GM18861 (cell line): Measurements from ENCODE around the gene UBASH3B.
A peak's percentile ranks its signal among the peaks of the same experiment; 100 is the strongest.

ENCODE experiments used
- ATAC-seq: cut with Tn5 transposase; IDR thresholded peaks from one replicate; pipeline ENCODE4 v1.9.1; 2021; ENCODE audit not compliant: unreplicated experiment

The UBASH3B gene

DNA sequence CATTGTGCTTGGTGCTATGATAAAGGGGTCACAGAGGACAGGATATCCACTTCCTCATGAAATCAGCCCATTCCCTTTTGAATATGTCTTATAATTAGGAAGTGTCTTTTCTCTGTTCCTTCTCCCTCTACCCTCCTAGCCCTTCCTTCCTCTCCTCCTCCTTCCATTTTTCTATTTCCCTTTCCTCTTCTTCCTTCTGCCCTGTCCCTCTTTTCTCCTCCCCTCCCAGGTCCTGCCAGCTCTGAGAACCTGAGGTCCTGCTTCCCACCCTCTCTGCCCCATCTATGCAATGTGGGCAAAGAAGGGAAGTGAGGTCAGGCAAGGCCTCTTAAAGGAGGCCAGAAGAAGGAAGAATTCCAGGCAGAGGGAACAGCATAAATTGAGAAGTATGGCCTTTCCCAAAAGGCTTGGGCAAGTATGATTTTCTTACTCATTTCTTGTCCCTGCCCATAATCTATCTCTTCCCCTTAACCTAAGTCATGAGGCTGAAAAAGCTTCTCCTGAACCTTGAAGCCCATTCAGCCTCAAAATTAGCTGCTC lies 7.7 kb upstream of the UBASH3B start:
- no peak for ATAC-seq

DNA sequence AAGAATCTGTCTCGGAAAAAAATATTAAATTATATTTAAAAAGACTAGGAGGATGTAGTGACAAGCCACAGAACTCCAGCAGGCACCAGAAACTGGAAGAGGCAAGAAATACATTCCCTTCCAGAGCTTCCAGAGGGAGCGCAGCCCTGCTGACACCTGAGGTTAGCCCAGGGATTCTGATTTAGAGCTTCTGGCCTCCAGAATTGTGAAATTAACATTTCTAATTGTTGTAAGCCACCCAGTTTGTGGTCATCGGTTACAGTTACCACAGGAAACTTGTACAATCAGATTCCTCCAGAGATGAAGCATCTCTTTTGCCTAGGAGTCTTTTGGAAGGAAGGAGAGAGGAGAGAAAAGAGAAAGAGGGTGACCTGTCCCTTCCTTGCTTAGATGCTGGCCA lies 6.4 kb upstream of the UBASH3B start:
- no peak for ATAC-seq

DNA sequence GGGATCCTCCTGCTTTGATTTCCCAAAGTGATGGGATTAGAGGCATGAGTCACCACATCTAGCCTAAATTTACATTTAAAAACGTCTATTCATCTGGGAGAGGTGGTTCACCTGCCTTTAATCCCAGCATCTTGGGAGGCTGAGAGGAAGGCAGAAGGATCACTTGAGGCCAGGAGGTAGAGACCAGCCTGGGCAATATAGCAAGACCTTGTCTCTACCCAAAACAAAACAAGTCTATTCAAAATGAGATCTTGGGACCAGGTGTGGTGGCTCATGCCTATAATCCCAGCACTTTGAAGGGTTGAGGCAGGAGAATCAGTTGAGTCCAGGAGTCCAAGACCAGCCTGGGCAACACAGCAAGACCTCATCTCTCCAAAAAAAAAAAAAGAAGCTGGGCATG lies 4.9 kb upstream of the UBASH3B start:
- ATAC-seq: no peak

DNA sequence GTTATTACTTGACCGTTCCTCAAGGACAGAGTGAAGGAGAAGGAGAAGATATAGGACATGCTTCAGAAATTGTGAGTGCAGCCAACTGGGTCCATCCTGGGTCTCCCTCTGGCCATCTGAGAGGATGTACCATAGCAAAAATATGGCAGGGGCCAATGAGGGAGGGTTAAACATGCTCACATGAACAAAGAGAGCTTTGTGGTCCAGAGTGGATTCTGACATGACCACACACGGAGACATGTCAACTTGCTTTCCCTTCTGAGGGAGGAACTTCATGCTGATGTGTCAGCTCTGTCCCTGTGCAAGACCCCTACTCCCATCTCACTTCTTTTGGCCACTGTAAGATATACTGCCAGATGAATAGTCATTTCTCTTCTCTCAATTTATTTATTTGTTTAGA lies 3.0 kb upstream of the UBASH3B start:
- no peak for ATAC-seq

DNA sequence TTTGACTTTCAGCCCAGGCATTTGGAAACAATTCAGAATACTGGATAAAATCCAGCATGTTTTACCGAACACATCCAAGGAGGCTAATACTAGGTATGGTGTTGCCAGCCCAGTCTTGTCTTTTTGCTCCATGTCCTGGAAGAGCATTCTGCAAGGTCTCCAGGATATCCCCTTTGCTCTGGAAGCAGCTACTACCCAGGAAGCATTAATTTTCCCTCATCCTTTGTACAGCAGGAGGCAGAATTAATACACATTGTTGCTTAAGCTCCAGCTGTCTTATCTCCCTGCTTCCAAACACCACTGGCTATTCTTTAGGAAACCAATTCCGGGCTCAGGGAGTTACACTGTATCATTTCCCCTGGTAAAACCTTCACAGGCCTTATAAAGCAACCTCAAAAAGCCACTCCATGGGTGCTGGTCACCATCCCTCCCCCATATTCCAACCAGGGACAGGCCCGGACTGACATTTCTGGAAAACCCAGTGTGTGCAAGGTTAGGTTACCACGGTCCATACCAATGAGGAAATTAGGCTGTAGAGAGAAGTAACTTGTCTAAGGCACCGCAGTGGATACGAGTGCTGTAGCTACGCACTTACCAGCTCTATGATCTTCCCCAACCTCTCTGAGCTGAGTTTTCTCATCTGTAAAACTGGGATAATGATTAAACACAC lies 1.5 kb upstream of the UBASH3B start:
- no peak for ATAC-seq

DNA sequence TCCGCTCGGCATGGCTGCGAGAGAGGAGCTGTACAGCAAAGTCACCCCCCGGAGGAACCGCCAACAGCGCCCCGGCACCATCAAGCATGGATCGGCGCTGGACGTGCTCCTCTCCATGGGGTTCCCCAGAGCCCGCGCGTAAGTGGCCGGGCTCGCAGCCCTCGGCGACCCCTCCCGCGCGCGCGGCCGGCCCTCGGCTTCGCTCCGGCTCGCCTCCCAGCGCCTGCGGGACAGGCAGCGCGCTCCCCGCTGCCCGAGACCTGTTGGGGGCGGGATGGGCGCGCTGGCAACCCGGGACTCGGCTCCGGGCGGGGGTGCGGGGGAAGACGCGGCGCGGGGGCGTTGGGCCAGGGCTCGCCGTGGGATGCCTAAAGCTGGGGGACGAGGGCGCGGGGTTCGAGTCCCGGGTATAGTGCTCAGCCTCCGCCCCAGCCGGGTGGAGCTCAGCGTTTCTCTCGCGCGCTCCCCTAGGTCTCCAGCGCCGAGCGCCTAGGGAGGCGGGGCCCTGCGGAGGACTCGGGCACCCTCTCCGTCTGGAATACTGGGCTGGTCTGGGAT lies 630 bp downstream of the UBASH3B start:
- peak; percentile 42 for ATAC-seq

DNA sequence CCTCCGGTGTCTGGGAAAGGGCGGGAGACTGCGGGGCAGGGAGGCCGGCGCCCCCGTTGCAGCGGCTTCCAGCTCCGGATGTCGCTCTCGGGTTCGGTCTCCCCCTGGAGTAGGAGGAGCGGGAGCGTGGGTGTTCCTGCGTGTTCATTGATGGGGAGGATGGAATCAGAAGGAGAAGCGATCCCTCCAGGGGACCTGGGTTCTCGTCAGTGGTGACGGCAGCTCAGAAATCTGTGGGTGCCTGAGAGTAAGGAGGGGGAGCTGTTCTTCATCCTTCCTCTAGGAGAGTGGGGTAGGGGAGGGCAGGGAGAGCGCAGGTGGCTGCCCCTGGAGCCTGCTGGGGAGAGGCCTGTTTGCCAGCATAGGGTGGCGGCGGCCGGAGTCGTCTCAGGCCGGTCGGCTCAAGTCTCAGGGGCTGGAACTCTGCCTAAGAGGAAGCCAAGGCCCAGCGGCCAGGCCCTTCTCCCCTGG lies 1.1 kb downstream of the UBASH3B start:
- ATAC-seq: no peak

DNA sequence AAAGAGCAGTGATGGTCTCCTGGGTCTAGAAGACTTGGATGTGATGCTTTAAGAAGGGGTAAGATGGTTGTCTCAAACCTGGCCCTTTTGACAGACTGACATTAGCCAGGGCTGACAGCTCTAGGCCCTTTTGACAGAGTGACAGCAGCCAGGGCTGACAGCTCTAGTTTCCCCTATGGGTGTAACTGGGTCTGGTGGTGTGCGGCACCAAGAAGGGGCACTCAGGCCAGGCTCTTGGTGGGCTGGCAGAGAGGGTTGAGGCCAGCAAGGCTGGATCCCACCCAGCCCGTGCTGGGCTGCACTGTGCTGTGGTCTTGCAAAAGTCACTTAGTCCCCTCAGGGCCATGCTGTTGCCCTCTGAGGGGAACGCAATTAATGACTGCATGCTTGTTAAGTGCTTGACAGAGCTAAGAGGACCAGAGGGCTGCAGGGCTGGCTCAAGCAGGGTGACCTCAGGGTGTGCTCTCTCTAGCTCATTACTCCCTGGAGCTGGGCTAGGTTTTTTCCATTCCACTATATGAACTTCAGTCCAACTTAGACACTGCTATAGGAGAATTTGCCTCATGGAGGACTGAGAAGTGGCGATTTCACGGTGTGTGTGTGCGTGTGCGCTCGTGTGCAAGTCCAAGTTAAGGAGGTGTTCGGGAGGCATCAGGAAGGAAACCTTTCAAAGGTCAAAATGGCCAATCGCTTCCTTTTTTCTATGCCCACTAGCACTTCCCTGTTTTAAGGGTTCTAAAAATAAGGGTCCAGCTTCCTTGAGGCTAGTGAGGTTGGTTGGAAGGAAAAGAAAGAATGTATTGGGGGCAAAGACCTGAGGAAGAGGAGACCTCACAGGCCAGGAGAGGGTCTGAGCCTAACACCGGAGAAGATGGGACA lies 4.4 kb downstream of the UBASH3B start:
- ATAC-seq: no peak

DNA sequence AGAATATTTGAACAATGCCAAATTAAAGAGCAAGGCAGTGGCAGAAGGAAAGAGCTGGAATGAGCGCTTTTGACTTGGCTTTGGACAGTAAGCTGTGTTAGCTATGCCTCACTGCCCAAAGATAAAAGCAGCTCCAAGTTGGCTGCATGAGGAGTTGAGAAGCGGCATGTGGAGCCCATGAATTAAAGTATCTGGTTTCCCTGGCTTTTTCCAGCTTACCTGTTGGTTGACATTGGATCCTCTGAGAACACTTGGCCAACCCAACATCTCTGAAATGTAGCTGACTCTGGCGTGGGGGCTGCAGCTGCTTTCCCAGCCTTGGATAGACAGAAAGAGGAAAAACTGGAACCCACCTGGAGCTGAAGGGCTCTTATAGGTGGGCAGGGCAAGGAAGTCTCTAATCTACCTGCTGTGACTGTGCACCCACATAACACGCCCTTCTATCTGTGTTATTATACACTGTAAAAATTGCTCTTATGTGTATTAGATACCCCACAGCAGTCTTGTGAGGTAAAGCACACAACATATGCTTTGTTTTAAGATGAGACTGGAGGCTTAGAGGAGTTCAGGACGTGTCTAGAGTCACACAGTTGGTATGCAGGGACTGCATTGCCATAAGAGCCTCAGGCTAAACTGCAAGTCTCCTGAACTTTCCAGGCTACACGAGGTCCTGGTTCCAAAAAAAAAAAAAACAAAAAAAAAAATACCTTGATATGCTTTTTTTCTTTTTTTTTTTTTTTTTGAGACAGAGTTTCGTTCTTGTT lies 5.8 kb downstream of the UBASH3B start:
- no peak for ATAC-seq

DNA sequence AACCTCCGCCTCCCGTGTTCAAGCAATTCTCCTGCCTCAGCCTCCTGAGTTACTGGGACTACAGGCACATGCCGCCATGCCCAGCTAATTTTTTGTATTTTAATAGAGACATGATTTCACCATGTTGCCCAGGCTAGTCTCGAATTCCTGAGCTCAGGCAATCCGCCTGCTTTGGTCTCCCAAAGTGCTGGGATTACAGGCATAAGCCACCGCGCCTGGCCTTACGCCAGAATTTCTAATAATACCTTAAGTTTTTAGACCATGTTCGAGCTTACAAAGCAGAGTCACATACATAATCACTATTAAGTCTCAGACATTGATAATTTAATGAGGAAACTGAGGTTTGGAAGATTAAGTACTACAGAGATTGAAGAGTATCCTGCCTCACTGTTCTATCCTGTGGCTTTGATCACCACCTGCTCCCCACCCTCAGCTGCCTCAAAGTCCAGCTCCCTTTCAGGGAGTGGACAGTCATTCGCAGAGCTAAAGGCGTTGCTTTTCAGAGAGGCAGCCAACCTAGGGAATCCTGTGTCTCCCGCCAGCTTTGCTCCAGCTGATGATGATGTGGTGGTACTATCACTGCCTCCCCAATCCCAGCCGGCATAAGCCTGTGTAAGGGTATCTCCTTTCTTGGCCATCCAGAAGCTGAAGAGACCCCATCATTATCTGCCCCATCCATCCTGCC lies 7.7 kb downstream of the UBASH3B start:
- ATAC-seq: no peak

DNA sequence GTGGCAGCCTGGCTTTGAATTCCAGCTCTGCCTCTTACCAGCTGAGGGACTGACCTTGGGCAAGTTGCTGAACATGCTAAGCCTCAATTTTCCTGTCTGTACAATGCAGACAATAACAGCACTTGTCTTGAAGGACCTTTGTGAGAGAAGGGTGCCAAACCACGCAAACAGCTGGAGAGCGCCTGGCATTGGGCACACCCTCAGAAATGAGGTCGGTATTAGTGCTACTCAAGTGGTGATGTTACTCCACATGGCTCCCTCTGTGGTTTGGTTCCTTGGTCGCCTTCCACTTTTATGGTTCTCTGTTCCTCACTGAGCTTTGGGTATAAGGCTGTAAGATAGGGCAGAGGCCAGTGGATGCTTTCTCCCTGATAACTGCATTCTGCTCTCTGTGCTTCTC lies 8.2 kb downstream of the UBASH3B start:
- no peak for ATAC-seq

DNA sequence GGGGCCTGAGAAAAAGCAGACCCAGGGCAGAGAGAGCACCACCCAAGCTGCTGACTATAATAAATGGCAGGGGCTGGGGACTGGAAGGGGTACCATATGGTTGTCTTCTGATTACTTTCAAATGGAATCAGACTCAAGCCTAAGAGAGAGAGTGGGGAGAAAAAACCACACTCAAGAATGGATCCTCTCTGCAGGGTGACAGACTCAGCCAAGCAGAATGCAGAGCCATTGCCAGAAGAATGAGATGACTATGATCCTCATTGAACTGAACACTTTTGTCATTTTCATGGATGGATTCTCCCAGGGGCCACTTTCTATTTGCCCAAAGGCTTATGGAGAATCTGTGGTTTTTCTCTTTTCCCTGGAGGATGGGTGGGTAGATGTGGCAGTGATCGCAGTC lies 8.7 kb downstream of the UBASH3B start:
- no peak for ATAC-seq

DNA sequence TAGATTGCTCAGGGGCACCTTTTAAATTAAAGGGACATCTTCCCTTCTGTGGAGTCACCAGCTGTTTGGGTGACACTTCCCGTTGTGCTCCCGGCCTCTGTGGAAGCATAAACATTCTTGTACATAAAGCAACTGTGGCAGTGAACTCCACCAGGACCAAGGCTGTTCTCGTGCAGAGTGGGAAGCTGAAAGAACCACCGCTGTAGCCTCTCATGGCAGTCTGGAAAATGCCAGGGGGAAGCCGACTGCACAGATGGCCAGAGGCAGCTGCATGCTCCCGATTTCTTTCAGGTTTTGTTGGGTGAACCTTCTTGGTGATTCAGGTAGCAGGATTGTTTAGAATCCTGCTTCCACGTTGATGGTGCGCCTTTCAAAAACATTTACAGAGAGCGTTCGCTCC lies 10.3 kb downstream of the UBASH3B start:
- no peak for ATAC-seq

DNA sequence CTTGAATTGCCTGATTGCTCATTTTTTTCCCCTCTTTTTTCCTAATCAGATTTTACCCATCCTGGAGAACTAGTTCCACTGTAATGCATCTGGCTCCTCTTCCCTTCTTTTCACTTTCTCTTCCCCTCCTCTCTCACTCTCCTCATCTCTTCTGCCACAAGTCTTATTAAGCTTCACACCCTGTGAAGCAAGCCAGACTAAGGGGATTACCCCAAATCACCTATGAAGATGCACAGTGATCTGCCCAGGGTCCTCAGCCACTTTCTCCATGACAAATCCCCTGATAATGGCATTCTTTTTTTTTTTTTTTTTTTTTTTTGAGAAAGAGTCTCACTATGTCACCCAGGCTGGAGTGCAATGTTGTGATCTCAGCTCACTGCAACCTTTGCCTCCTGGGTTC lies 11.2 kb downstream of the UBASH3B start:
- ATAC-seq: no peak

DNA sequence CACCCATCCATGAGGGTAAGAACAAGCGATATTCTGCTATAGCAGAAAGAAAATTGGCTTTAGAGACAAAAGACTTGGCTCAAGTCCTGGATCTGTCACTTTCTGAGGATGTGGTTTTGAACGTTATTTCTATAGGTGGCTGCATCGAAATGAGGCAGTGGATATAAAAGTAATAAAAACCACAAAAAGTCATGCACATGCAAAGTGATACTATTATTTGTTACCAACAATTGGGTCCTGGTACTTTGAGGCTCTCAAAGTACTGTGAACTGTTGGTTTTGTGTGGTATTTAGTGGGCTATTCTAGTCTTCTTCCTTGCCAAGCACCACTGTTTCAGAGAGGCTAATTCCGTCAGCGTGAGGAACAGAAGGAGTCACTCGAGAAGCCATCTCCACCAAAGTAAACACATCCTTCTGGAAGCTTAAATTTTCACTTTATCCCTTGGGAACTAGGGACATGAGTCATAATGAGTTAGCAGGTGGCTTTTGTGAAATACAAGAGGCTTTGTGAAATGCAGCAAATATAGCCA lies 13.1 kb downstream of the UBASH3B start:
- no peak for ATAC-seq

DNA sequence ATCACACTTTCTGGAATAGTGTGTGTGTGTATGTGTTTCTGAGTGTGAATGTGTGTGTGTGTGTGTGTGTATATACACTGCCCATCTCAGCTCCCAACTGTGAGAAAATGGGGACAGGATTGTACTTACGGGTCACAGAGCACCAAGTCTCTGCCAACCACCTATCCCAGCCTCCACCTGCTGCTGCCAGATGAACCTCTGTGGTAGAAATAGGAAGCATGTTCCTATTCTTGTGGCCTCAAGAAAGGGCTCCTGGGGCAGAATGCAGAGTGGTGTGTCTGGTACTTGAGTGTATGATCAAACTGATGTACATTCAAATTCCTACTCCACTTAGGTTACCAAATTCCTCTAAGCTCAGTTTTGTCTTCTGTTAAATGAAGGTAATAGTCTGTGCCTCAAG lies 14.6 kb downstream of the UBASH3B start:
- no peak for ATAC-seq

DNA sequence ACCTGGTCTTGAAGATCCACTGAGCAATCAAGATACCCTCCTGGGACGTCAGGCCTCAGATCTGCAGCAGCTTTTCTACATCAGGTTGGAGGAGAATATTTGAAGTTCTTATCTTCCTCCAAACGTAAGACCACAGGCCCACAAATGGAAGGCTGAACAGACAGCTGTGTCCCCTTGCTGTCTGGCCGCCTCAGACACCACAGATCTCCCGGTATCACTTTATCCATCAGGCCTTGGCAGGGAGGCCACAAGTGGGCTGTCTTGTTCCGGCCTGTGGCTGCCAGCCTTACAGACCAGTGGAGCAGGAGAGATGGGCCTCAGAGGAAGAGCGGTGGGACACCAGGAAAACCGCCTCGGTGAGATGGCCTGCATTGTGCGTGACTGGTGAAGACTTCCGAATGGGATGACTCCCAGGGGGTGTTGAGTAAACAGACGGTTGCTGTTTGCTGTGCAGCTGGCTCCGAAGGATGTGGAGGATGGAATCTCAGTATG lies 15.9 kb downstream of the UBASH3B start:
- ATAC-seq: no peak

DNA sequence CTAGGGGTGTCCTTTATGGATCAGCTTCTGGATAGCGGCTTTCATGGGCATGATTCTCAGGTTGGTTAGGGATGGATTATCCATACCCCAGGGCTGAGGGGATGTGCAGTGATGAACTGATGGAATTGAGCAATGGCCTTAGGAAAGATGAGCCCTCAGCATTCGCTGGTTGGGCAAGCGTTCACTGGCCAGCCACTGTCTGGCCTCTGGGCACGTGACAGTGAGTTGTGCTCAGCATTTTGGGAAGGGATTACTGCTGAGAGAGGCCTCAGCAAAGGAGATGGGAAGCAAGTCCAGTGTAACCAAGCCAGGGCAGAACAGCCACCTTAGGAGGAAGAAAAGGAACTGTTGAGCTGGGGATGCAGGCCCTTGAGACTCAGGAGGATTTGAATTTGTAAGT lies 17.4 kb downstream of the UBASH3B start:
- no peak for ATAC-seq

DNA sequence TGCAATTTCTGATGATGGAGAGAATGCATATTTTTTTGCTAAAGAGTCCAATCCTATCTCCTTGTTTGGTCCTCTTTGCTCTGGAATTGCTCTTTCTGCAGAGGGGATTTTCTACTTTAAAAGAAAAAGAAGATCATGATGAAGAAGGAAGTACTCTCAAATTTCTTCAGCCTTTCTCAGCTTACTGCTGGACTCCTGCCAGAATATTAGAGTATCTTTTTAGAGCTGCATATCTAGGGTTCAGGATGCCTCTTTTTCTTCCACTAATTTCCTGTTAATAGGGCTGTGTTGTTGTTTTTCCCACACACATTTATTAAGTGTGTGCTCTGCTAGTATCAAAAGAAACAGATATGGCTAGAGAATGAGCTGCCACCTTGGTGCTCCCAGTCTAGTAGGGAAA lies 18.2 kb downstream of the UBASH3B start:
- no peak for ATAC-seq

DNA sequence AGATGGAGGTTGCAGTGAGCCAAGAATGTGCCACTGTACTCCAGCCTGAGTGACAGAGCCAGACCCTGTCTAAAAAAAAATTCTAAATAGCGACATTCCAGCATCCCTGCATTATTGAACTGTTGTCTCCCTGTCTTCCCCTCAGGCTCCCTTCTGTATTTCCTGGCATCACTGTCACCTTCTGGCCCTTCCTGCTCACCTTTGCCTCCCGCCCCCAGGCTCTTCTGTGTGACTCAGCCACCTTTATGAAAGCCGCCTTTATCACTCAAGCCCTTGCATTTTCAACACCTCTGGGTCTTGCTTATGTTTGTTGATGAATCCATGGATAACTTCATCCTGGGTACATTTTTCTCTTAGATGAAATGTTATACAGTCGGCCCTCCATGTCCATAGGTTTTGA lies 21.1 kb downstream of the UBASH3B start:
- no peak for ATAC-seq
